ENCODE data around the gene ICAM1.
A peak's percentile ranks its signal among the peaks of the same experiment; 100 is the strongest.

ICAM1 gene

GRCh38 chr19:10245189-10245939 is 25.6 kb upstream of the ICAM1 start:
- no peak for DNase-seq

GRCh38 chr19:10246511-10246910 is 24.4 kb upstream of the ICAM1 start:
- no peak for DNase-seq

GRCh38 chr19:10251792-10252694 is 18.9 kb upstream of the ICAM1 start, which contains the start of gene MRPL4:
MRPL4 (plus strand) TSS chr19:10252214; CDS start chr19:10252254, 40 bp downstream.
- peak; percentile 96 for DNase-seq

GRCh38 chr19:10252707-10253106 is 18.2 kb upstream of the ICAM1 start:
- DNase-seq: no peak

GRCh38 chr19:10254244-10254643 is 16.7 kb upstream of the ICAM1 start:
- no peak for DNase-seq

- DNase-seq: no peak
Measured at GRCh38 chr19:10255358-10255757, 15.6 kb upstream of the ICAM1 start.

- DNase-seq: no peak
Measured at GRCh38 chr19:10256551-10256950, 14.4 kb upstream of the ICAM1 start.

GRCh38 chr19:10256970-10257615 is 13.8 kb upstream of the ICAM1 start:
- no peak for DNase-seq

GRCh38 chr19:10258080-10258710 is 12.7 kb upstream of the ICAM1 start:
- no peak for DNase-seq

GRCh38 chr19:10259162-10259905 is 11.6 kb upstream of the ICAM1 start:
- peak; percentile 97 for DNase-seq

GRCh38 chr19:10260141-10260584 is 10.8 kb upstream of the ICAM1 start:
- peak; percentile 82 for DNase-seq

- no peak for DNase-seq
Measured at GRCh38 chr19:10262771-10263170, 8.1 kb upstream of the ICAM1 start.

GRCh38 chr19:10266706-10267105 is 4.2 kb upstream of the ICAM1 start:
- no peak for DNase-seq

- DNase-seq: no peak
Measured at GRCh38 chr19:10268071-10268470, 2.8 kb upstream of the ICAM1 start.

- DNase-seq: peak; percentile 96
Measured at GRCh38 chr19:10269333-10270179, 1.4 kb upstream of the ICAM1 start.

- DNase-seq: peak; percentile 89
Measured at GRCh38 chr19:10270180-10270615, 722 bp upstream of the ICAM1 start.

GRCh38 chr19:10271543-10272086 is 695 bp downstream of the ICAM1 start:
- DNase-seq: peak; percentile 61

- no peak for DNase-seq
Measured at GRCh38 chr19:10274589-10274988, 3.7 kb downstream of the ICAM1 start.

GRCh38 chr19:10277795-10278589 is 7.1 kb downstream of the ICAM1 start:
- no peak for DNase-seq

GRCh38 chr19:10278935-10279334 is 8.0 kb downstream of the ICAM1 start:
- no peak for DNase-seq

All from stimulated activated CD8-positive, alpha-beta memory T cell treated with anti-CD3 and anti-CD28 coated beads, Interleukin-4, amount 100 ng/mL, for 48 hours (primary cell).